ENCODE results near the gene CPVL. TPM values are rescaled to one million over a fixed set of nuclear protein-coding genes. Genes with fewer than 3 reads are reported as not detected.

CPVL gene
- total and polyA plus RNA-seq, 2 of the 8 experiments (the other 6 are each of a cell fraction or from before 2014, with no cell fraction given) = 40.0 to 55.0 TPM

GRCh38 chr7:29116361-29117200 lies 29.8 kb downstream of the CPVL start (continued):
- TF ChIP-seq ASH2L (IDR thresholded peaks at IDR 0.05; ENCODE audit: low read length) = no peak
- TF ChIP-seq SRF (IDR thresholded peaks at IDR 0.05; ENCODE audit: low read depth, low read length) = no peak
- TF ChIP-seq SIRT6 (IDR thresholded peaks at IDR 0.05; ENCODE audit: low read length) = no peak
- TF ChIP-seq EGR1 (IDR thresholded peaks at IDR 0.05; ENCODE audit: borderline replicate concordance, low read depth, low read length) = no peak
- TF ChIP-seq E2F6 (IDR thresholded peaks at IDR 0.05) = no peak

Measured in H1 (cell line).